Embryonic facial prominence (tissue), 1 donor: Measurements from ENCODE around the gene SHROOM3.
"Not testable (repeated sequence)": the region's sequence is repeated elsewhere in the genome, so short reads cannot be mapped to it uniquely, and the experiment has no call there.

Experiments
- DNase-seq: peaks from one replicate; pipeline ENCODE4 v3.0.0-alpha.2; 2016; ENCODE audit errors: extremely low spot score

The SHROOM3 gene

GRCh38 chr4:76445911-76446310, 10.9 kb downstream of the SHROOM3 start:
- no peak for DNase-seq

- no peak for DNase-seq
These were observed 12.4 kb downstream of the SHROOM3 start for GRCh38 chr4:76447393-76447851.

- DNase-seq = no peak
These were observed 13.2 kb downstream of the SHROOM3 start for GRCh38 chr4:76448211-76448610.

- DNase-seq = no peak
These were observed 14.3 kb downstream of the SHROOM3 start for GRCh38 chr4:76449362-76449767.

GRCh38 chr4:76449833-76450232, 14.8 kb downstream of the SHROOM3 start:
- DNase-seq = no peak

GRCh38 chr4:76453232-76453631, 18.2 kb downstream of the SHROOM3 start:
- no peak for DNase-seq

- DNase-seq = not testable (repeated sequence)
These were observed 19.0 kb downstream of the SHROOM3 start for GRCh38 chr4:76454073-76454472.

- no peak for DNase-seq
These were observed 22.9 kb downstream of the SHROOM3 start for GRCh38 chr4:76457885-76458284.

- DNase-seq = no peak
These were observed 23.3 kb downstream of the SHROOM3 start for GRCh38 chr4:76458297-76458696.

- DNase-seq = no peak
These were observed 23.8 kb downstream of the SHROOM3 start for GRCh38 chr4:76458825-76459224.

GRCh38 chr4:76459291-76459723, 24.3 kb downstream of the SHROOM3 start:
- peak; percentile 43 for DNase-seq

- DNase-seq = no peak
These were observed 28.5 kb downstream of the SHROOM3 start for GRCh38 chr4:76463568-76463967.

GRCh38 chr4:76470064-76470463, 35.0 kb downstream of the SHROOM3 start:
- DNase-seq = no peak

- DNase-seq = no peak
These were observed 35.5 kb downstream of the SHROOM3 start for GRCh38 chr4:76470532-76470931.

- DNase-seq = no peak
These were observed 41.5 kb downstream of the SHROOM3 start for GRCh38 chr4:76476571-76476970.

- no peak for DNase-seq
These were observed 49.6 kb downstream of the SHROOM3 start for GRCh38 chr4:76484654-76485053.

- DNase-seq = no peak
These were observed 50.4 kb downstream of the SHROOM3 start for GRCh38 chr4:76485450-76485849.

- no peak for DNase-seq
These were observed 51.7 kb downstream of the SHROOM3 start for GRCh38 chr4:76486588-76487276.

- DNase-seq = no peak
These were observed 52.6 kb downstream of the SHROOM3 start for GRCh38 chr4:76487621-76488020.

GRCh38 chr4:76488455-76488854, 53.4 kb downstream of the SHROOM3 start:
- no peak for DNase-seq

- no peak for DNase-seq
These were observed 54.1 kb downstream of the SHROOM3 start for GRCh38 chr4:76488888-76489685.

- DNase-seq = no peak
These were observed 54.7 kb downstream of the SHROOM3 start for GRCh38 chr4:76489686-76490161.

GRCh38 chr4:76492055-76492454, 57.0 kb downstream of the SHROOM3 start:
- DNase-seq = no peak
